Peyer's patch (tissue), 4 donors: ENCODE measurements around the gene LRRC63.

Source experiments
- CTCF ChIP-seq, 6 experiments: fragments of 450-650 bp in 4 of 6; fragments of 200-600 bp in 2 of 6; sonication (generic) in 1 of 6; IDR thresholded peaks; one replicate each; pipeline ENCODE4 v1.5.1; 2017 to 2019; ENCODE audit warnings: antibody characterized with exemption in 6 of 6, mild to moderate bottlenecking in 3 of 6, moderate library complexity in 1 of 6
- POLR2A ChIP-seq, 2 donors: fragments of 450-650 bp; IDR thresholded peaks; one replicate each; pipeline ENCODE4 v1.5.1; 2017; ENCODE audit warnings: antibody characterized with exemption in 2 of 2, mild to moderate bottlenecking in 2 of 2, moderate library complexity in 2 of 2

DNA sequence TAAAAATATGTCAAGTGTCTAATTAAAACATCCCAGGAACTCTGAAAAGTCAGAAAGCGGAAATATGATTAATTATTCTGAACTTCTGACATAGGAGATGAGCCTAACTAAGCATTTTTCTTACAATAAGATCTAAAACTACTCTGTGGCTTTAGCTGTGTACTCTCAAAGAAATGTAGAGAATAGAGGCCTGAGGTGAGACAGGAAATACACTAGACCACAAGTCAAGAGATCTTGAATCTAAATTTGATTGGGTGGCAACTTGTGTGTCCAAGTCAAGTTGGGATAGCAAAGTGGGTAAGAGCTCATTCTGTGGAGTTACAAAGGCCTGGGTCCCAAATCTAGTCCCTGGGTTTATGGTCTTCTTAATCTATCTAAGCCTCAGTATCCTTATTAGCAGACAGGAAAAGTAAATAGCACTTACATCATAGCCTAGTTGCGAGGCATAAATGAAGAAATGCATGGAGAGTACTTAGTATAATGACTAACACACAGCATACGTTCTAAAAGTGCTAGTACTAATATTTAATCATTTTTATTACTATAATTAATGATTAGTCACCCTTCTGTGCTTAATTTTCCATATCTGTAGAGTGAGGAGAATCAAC, 9.4 kb upstream of the LRRC63 start:
- TF ChIP-seq CTCF (IDR thresholded peaks at IDR 0.05) (no peak), POLR2A (IDR thresholded peaks at IDR 0.05) (no peak)
